Prostate gland (tissue), 2 donors: ENCODE data around the gene UBN1.

ENCODE experiments used
- POLR2A ChIP-seq: fragments of 450-650 bp; IDR thresholded peaks from one replicate; pipeline ENCODE4 v1.6.1; 2016; ENCODE audit warnings: antibody characterized with exemption, mild to moderate bottlenecking
- POLR2AphosphoS5 ChIP-seq: sonication (generic); formaldehyde crosslinking; IDR thresholded peaks from one replicate; pipeline ENCODE4 v1.6.1; 2017; ENCODE audit warnings: antibody characterized with exemption
- TF ChIP-seq, protein P1 (sequence below), 4 experiments: fragments of 200-600 bp in 2 of 4; fragments of 450-650 bp in 2 of 4; sonication (generic) in 2 of 4; IDR thresholded peaks; 1 replicate in 3 of 4; 2 replicates in 1 of 4; pipeline ENCODE4 v1.5.1; 2016 to 2019; ENCODE audit warnings: antibody characterized with exemption in 4 of 4, mild to moderate bottlenecking in 2 of 4, moderate library complexity in 2 of 4

DNA sequence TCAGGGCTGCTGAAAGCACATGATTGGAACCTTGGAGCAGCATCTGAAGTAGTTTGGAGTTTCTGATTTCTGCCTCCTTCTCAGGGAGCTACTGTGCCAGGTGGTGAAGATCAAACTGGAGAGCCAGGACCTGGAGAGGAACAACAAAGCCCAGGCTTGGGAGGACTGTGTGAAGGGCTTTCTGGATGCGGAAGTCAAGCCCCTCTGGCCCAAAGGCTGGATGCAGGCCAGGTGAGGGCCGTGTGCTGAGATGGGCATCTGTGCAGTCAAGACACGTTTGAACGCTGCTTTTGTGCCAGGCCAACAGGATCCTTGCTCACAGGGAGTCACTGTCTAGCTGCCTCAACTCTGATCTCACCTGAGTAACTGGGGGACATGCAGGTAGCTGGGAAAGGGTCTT lies 23.8 kb downstream of the UBN1 start:
- TF ChIP-seq POLR2AphosphoS5 (no peak), POLR2A (no peak)
- TF ChIP-seq, protein P1, sequence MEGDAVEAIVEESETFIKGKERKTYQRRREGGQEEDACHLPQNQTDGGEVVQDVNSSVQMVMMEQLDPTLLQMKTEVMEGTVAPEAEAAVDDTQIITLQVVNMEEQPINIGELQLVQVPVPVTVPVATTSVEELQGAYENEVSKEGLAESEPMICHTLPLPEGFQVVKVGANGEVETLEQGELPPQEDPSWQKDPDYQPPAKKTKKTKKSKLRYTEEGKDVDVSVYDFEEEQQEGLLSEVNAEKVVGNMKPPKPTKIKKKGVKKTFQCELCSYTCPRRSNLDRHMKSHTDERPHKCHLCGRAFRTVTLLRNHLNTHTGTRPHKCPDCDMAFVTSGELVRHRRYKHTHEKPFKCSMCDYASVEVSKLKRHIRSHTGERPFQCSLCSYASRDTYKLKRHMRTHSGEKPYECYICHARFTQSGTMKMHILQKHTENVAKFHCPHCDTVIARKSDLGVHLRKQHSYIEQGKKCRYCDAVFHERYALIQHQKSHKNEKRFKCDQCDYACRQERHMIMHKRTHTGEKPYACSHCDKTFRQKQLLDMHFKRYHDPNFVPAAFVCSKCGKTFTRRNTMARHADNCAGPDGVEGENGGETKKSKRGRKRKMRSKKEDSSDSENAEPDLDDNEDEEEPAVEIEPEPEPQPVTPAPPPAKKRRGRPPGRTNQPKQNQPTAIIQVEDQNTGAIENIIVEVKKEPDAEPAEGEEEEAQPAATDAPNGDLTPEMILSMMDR (IDR thresholded peaks at IDR 0.05) = no peak
